Common myeloid progenitor, CD34-positive (primary cell): ENCODE data around the gene PRKN.
"Not testable (repeated sequence)": the region's sequence is repeated elsewhere in the genome, so short reads cannot be mapped to it uniquely, and the experiment has no call there.

Source experiments
- CTCF ChIA-PET: fragments of 350-600 bp; sonication (Branson Sonifier 250); formaldehyde crosslinking; loops from one replicate; lab custom pipeline; 2021; ENCODE audit warnings: antibody characterized with exemption; lab: Charles Lee
- POLR2A ChIA-PET: fragments of 350-600 bp; sonication (Branson Sonifier 250); formaldehyde crosslinking; loops from one replicate; lab custom pipeline; 2021; ENCODE audit warnings: antibody characterized with exemption; lab: Charles Lee
- DNase-seq, 3 donors: peaks; one replicate each; pipeline versions ENCODE4 v3.0.0 to v3.0.0-alpha.2; 2013
- H3K27ac ChIP-seq, 2 experiments: 1 replicate in 1 of 2; 2 replicates in 1 of 2; pipeline ENCODE4 v1.7.0; 2013; ENCODE audit warnings: inconsistent platforms in 2 of 2, low read length in 2 of 2, mild to moderate bottlenecking in 2 of 2, low read depth in 1 of 2, moderate library complexity in 1 of 2; ENCODE audit not compliant: severe bottlenecking in 2 of 2, insufficient read depth in 1 of 2, poor library complexity in 1 of 2
- H3K27me3 ChIP-seq, 5 experiments: replicated peaks in 2 of 5; 1 replicate in 3 of 5; 2 replicates in 2 of 5; pipeline versions ENCODE4 v1.6.1 to v1.7.0; 2013; ENCODE audit warnings: low read length in 4 of 5, mild to moderate bottlenecking in 2 of 5, moderate library complexity in 2 of 5, inconsistent platforms in 1 of 5; ENCODE audit not compliant: insufficient read depth in 5 of 5, control insufficient read depth in 4 of 5
- H3K36me3 ChIP-seq, 4 experiments: 1 replicate in 2 of 4; 2 replicates in 2 of 4; pipeline versions ENCODE4 v1.6.1 to v1.7.0; 2013; ENCODE audit warnings: low read length in 3 of 4, control low read depth in 1 of 4, mild to moderate bottlenecking in 1 of 4; ENCODE audit not compliant: control insufficient read depth in 4 of 4, insufficient read depth in 4 of 4
- H3K4me1 ChIP-seq, 4 experiments: 1 replicate in 3 of 4; 2 replicates in 1 of 4; pipeline versions ENCODE4 v1.6.1 to v1.7.1; 2013; ENCODE audit warnings: low read length in 3 of 4, mild to moderate bottlenecking in 3 of 4, control low read depth in 1 of 4, inconsistent platforms in 1 of 4, moderate library complexity in 1 of 4; ENCODE audit not compliant: control insufficient read depth in 4 of 4, insufficient read depth in 4 of 4; ENCODE audit errors: control extremely low read depth in 1 of 4
- H3K4me3 ChIP-seq, 7 experiments: 1 replicate in 4 of 7; 2 replicates in 3 of 7; pipeline versions ENCODE4 v1.5.1 to v1.7.0; 2013; ENCODE audit warnings: mild to moderate bottlenecking in 7 of 7, low read length in 6 of 7, moderate library complexity in 6 of 7, inconsistent platforms in 2 of 7, low read depth in 2 of 7, control low read depth in 1 of 7; ENCODE audit not compliant: insufficient read depth in 4 of 7, control insufficient read depth in 1 of 7; ENCODE audit errors: extremely low read depth in 1 of 7
- H3K9me3 ChIP-seq, 5 experiments: 1 replicate in 4 of 5; 2 replicates in 1 of 5; pipeline versions ENCODE4 v1.6.1 to v1.7.1; 2013; ENCODE audit warnings: low read length in 4 of 5, mild to moderate bottlenecking in 2 of 5, inconsistent platforms in 1 of 5, low read depth in 1 of 5, moderate library complexity in 1 of 5; ENCODE audit not compliant: control insufficient read depth in 4 of 5, insufficient read depth in 2 of 5; ENCODE audit errors: control extremely low read depth in 1 of 5
- WGBS: methylation state at CpG from one replicate; pipeline ENCODE4 v1.1.5; 2013; ENCODE audit not compliant: insufficient coverage; 5-methylcytosine and 5-hydroxymethylcytosine counted together

Gene PRKN

DNA sequence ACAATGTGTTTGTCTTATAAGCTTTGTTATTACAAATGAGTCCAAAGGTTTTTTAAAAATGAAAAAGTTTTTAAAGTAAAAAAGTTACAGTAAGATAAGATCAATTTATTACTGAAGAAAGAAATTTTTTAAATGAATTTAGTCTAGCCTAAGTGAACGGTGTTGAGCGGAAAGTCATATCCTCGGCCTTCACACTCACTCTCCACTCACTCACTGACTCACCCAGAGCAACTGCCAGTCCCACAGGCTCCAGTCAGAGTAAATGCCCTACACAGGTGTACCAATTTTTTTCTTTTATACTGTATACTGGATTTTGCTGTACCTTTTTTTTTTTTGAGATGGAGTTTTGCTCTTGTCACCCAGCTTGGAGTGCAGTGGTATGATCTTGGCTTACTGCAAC, 1411.0 kb downstream of the PRKN start:
- no peak for DNase-seq
- POLR2A ChIA-PET, result no interaction called here
- no peak overlapping the region for H3K4me3 ChIP-seq
- H3K9me3 ChIP-seq, result peaks cover 0 to 8% (median 2%) of the 10 kb centered on the region in 5 experiments
- CTCF ChIA-PET, result no interaction called here
- no peak overlapping the region for H3K27ac ChIP-seq
- peaks cover 0 to 3% (median 0%) of the 10 kb centered on the region in 5 experiments for H3K27me3 ChIP-seq
- H3K36me3 ChIP-seq, result no peaks in the 10 kb centered on the region
- no CpG with 5 or more reads among the region's 3 CpGs for WGBS
- no peaks in the 10 kb centered on the region for H3K4me1 ChIP-seq

DNA sequence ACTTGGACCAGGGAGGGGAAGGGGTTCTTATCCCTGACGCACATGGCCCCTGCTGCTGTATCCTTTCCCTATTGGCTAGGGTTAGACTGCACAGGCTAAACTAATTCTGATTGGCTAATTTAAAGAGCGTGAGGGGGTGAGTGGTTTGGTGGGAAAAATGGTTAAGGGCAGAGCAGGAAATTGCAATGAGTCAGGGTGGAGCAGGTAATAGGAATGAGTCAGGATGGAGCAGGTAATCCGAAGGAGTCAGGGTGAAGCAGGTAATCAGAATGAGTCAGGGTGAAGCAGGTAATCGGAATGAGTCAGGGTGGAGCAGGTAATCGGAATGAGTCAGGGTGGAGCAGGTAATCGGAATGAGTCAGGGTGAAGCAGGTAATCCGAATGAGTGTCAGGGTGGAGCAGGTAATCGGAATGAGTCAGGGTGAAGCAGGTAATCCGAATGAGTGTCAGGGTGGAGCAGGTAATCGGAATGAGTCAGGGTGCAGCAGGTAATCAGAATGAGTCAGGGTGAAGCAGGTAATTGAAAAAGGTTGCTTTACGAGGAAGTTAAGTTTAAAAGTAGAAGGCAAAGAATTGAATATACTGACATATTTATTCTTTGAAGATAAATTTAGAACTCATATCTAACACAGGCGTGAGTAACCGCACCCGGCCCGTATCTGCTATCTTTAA, 1412.2 kb downstream of the PRKN start:
- H3K27me3 ChIP-seq, H3K27ac ChIP-seq, H3K36me3 ChIP-seq, H3K4me1 ChIP-seq, POLR2A ChIA-PET, H3K4me3 ChIP-seq, H3K9me3 ChIP-seq, CTCF ChIA-PET, DNase-seq: not testable (repeated sequence)
- WGBS, result 95% methylated on average over 10 of the region's 15 CpGs

DNA sequence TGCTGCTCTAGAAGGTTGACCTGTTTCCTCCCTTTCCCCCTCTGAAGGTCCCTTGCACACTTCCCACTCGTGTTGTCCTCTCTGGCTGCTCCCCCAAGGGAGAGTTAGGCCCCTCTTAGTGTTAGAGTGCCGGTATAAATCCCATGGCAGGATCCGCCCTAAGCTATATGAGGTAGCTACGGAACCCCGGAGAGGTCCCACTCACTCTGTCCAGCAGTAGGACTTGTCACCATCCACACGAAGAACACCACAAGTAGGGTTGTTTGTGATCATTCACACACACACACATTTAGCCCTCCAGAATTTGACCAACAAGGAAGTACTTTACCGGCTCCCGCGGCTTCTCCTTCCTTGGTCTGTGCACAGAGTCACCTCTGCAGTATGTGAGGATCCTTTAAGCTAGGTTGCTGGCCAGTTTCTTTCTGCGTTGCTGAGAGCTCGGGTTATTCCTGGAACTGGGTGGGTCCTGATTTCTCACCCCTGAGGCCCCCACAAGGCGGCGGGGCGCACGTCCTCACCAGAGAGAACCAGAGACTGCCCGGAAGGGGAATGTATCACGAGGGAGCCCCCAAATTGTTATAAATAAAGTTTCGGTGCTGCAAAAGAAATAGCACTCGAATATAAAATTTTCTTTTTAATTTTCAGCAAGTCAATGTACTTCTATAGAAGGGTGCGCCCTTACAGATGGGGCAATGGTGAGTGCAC, 1412.9 kb downstream of the PRKN start:
- H3K9me3 ChIP-seq, DNase-seq, H3K27me3 ChIP-seq, POLR2A ChIA-PET, H3K4me3 ChIP-seq, H3K4me1 ChIP-seq, H3K27ac ChIP-seq, H3K36me3 ChIP-seq: not testable (repeated sequence)
- CTCF ChIA-PET, result interaction anchor here (0.8 kb wide), 1 partner anchor 41 kb away, joined by 3 read pairs; no protein-coding TSS in a partner anchor
- 98% methylated on average over 14 of the region's 20 CpGs for WGBS

DNA sequence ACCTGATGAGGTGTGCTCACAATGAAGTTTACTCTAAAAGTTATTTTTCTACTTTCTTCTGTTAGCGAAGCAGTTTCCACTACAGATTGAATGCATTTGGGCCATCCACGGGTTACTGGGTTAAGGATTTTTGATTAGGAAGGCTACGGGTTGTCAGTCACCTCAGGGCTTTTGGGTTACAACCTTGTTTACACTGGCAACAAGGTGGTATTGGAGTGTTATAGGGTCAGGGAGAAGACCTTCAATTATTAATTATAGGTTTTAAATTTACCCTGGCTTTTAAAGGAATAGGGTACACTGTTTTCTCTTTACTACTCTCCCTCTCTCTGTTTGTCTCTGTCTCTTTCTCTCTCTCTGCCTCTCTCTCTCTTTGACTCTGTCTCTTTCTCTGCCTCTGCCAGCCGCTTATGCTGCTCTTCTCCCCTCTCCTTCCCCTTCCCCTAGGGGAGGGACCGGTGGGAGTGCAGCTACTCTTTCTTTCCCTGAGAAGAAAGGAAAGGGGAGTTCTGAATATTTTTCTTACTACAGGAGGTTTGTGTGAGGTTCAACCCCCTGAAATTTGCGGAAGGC, 1413.5 kb downstream of the PRKN start:
- Histone ChIP-seq H3K27me3 (peaks cover 0 to 3% (median 0%) of the 10 kb centered on the region in 5 experiments), H3K36me3 (no peaks in the 10 kb centered on the region), H3K27ac (no peak overlapping the region), H3K4me1 (no peaks in the 10 kb centered on the region), H3K9me3 (peaks cover 0 to 8% (median 2%) of the 10 kb centered on the region in 5 experiments), H3K4me3 (no peak overlapping the region)
- POLR2A ChIA-PET, result no interaction called here
- no peak for DNase-seq
- CTCF ChIA-PET, result interaction anchor here (0.8 kb wide), 1 partner anchor 42 kb away, joined by 3 read pairs; no protein-coding TSS in a partner anchor
- WGBS, result 100% methylated on average over 1 of the region's 6 CpGs

DNA sequence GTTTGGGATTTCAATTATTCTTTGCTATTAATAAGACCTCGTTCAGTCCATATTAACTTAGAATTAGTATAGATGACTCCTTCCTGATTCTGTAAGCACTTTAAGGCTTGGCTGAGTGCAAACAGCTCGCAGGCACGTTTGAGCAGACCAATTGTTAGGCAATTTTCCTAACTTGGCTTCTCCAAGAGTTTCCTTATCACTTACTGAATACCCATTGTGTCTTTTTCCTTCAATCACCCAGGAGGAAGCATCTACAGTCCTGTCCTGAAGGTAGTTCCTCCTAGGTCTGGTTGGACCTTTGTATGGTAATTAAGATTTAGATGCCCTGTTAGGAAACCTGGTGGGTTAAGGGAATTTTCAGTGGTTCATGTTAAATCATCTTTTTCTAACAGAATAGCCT, 1414.1 kb downstream of the PRKN start:
- H3K27me3 ChIP-seq, H3K9me3 ChIP-seq, CTCF ChIA-PET, H3K4me1 ChIP-seq, H3K36me3 ChIP-seq, DNase-seq, H3K27ac ChIP-seq, POLR2A ChIA-PET, H3K4me3 ChIP-seq: not testable (repeated sequence)
- 87% methylated on average over 3 of the region's 3 CpGs for WGBS

DNA sequence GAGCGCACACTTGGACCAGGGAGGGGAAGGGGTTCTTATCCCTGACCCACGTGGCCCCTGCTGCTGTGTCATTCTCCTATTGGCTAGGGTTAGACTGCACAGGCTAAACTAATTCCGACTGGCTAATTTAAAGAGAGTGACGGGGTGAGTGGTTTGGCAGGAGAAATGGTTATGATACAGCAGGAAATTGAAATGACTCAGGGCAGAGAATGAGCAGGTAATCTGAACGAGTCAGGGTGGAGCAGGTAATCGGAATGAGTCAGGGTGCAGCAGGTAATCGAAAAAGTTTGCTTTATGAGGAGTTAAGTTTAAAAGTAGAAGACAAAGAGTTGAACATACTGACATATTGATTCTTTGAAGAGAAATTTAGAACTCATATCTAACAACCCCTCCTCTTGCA, 1417.8 kb downstream of the PRKN start:
- POLR2A ChIA-PET, H3K27ac ChIP-seq, DNase-seq, H3K27me3 ChIP-seq, H3K9me3 ChIP-seq, H3K4me3 ChIP-seq, H3K4me1 ChIP-seq, H3K36me3 ChIP-seq: not testable (repeated sequence)
- CTCF ChIA-PET, result interaction anchor here (1.3 kb wide), 1 partner anchor 61 kb away, joined by 3 read pairs; no protein-coding TSS in a partner anchor
- 100% methylated on average over 3 of the region's 7 CpGs for WGBS

DNA sequence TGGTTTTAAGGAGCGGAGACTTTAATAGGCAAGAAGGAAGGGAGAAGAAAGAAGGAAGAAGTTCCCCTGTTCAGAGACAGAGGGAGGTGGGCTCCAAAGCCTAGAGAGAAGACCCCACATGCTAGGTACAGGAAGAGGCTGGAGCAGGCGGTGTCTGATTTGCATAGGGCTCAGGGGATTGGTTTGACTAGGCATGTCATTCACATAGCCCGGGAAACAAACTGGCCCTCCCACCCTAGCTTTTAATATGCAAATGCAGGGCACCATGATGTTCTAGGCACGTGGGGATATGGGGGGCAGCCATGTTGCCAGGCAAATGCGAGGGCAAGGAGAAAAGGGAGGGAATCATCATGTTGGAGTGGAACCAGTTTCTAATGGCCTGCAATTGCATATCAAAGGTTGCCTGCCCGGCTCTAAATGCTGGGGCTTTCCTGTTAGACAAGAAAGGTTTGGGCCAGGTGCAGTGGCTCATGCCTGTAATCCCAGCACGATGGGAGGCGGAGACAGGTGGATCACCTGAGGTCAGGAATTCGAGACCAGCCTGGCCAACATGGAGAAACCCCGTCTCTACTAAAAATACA, 1419.4 kb downstream of the PRKN start:
- Histone ChIP-seq H3K27me3 (no peaks in the 10 kb centered on the region), H3K9me3 (no peaks in the 10 kb centered on the region), H3K36me3 (no peaks in the 10 kb centered on the region), H3K27ac (no peak overlapping the region), H3K4me3 (no peak overlapping the region), H3K4me1 (no peaks in the 10 kb centered on the region)
- no peak for DNase-seq
- WGBS, result 87% methylated on average over 9 of the region's 10 CpGs
- ChIA-PET POLR2A (no interaction called here), CTCF (no interaction called here)
